IPS-15b (cell line): ENCODE measurements around the gene RAPGEF2.

ENCODE experiments used
- H3K27me3 ChIP-seq: one replicate; pipeline ENCODE4 v1.6.1; 2013; ENCODE audit warnings: low read length; ENCODE audit not compliant: control insufficient read depth, insufficient read depth
- H3K36me3 ChIP-seq: one replicate; pipeline ENCODE4 v1.6.1; 2013; ENCODE audit warnings: low read length; ENCODE audit not compliant: control insufficient read depth, insufficient read depth
- H3K4me1 ChIP-seq: one replicate; pipeline ENCODE4 v1.6.1; 2013; ENCODE audit warnings: mild to moderate bottlenecking, low read length; ENCODE audit not compliant: control insufficient read depth, insufficient read depth
- H3K4me3 ChIP-seq: one replicate; pipeline ENCODE4 v1.5.1; 2013; ENCODE audit warnings: low read depth, low read length
- H3K9ac ChIP-seq: one replicate; pipeline ENCODE4 v1.6.1; 2013; ENCODE audit warnings: low read depth, mild to moderate bottlenecking, low read length
- H3K9me3 ChIP-seq: one replicate; pipeline ENCODE4 v1.6.1; 2013; ENCODE audit warnings: mild to moderate bottlenecking, low read length; ENCODE audit not compliant: control insufficient read depth, insufficient read depth

Gene RAPGEF2

GRCh38 chr4:159264057-159264456, 161.2 kb downstream of the RAPGEF2 start:
- Histone ChIP-seq H3K27me3 (no peaks in the 10 kb centered on the region), H3K9me3 (no peaks in the 10 kb centered on the region), H3K4me1 (peaks cover 7% of the 10 kb centered on the region), H3K9ac (no peak overlapping the region), H3K36me3 (no peaks in the 10 kb centered on the region), H3K4me3 (no peak overlapping the region)

- Histone ChIP-seq H3K27me3 (no peaks in the 10 kb centered on the region), H3K36me3 (no peaks in the 10 kb centered on the region), H3K9ac (no peak overlapping the region), H3K9me3 (no peaks in the 10 kb centered on the region), H3K4me3 (no peak overlapping the region), H3K4me1 (peaks cover 7% of the 10 kb centered on the region)
Observed at GRCh38 chr4:159266981-159267868, 164.3 kb downstream of the RAPGEF2 start.

GRCh38 chr4:159267869-159268285, 165.0 kb downstream of the RAPGEF2 start:
- Histone ChIP-seq H3K4me1 (peaks cover 7% of the 10 kb centered on the region), H3K36me3 (no peaks in the 10 kb centered on the region), H3K27me3 (no peaks in the 10 kb centered on the region), H3K9me3 (no peaks in the 10 kb centered on the region), H3K4me3 (no peak overlapping the region), H3K9ac (no peak overlapping the region)

- Histone ChIP-seq H3K4me1 (peaks cover 7% of the 10 kb centered on the region), H3K27me3 (no peaks in the 10 kb centered on the region), H3K36me3 (no peaks in the 10 kb centered on the region), H3K9me3 (no peaks in the 10 kb centered on the region), H3K4me3 (no peak overlapping the region), H3K9ac (no peak overlapping the region)
Observed at GRCh38 chr4:159268607-159269006, 165.7 kb downstream of the RAPGEF2 start.

- H3K36me3 ChIP-seq = no peaks in the 10 kb centered on the region
- H3K4me3 ChIP-seq = no peak overlapping the region
- peaks cover 7% of the 10 kb centered on the region for H3K4me1 ChIP-seq
- H3K9me3 ChIP-seq = no peaks in the 10 kb centered on the region
- no peak overlapping the region for H3K9ac ChIP-seq
- H3K27me3 ChIP-seq = no peaks in the 10 kb centered on the region
Observed at GRCh38 chr4:159269116-159269515, 166.2 kb downstream of the RAPGEF2 start.

- no peaks in the 10 kb centered on the region for H3K36me3 ChIP-seq
- peaks cover 7% of the 10 kb centered on the region for H3K4me1 ChIP-seq
- H3K9ac ChIP-seq = no peak overlapping the region
- no peaks in the 10 kb centered on the region for H3K27me3 ChIP-seq
- H3K4me3 ChIP-seq = no peak overlapping the region
- H3K9me3 ChIP-seq = no peaks in the 10 kb centered on the region
Observed at GRCh38 chr4:159269956-159270355, 167.1 kb downstream of the RAPGEF2 start.

- Histone ChIP-seq H3K4me3 (no peak overlapping the region), H3K4me1 (peaks cover 4% of the 10 kb centered on the region), H3K27me3 (no peaks in the 10 kb centered on the region), H3K9ac (no peak overlapping the region), H3K36me3 (no peaks in the 10 kb centered on the region), H3K9me3 (no peaks in the 10 kb centered on the region)
Observed at GRCh38 chr4:159271856-159272255, 169.0 kb downstream of the RAPGEF2 start.

- no peak overlapping the region for H3K4me3 ChIP-seq
- no peaks in the 10 kb centered on the region for H3K27me3 ChIP-seq
- H3K9ac ChIP-seq = no peak overlapping the region
- H3K4me1 ChIP-seq = no peaks in the 10 kb centered on the region
- H3K36me3 ChIP-seq = no peaks in the 10 kb centered on the region
- H3K9me3 ChIP-seq = no peaks in the 10 kb centered on the region
Observed at GRCh38 chr4:159272273-159273140, 169.6 kb downstream of the RAPGEF2 start.

- Histone ChIP-seq H3K4me3 (no peak overlapping the region), H3K9ac (no peak overlapping the region), H3K27me3 (no peaks in the 10 kb centered on the region), H3K9me3 (no peaks in the 10 kb centered on the region), H3K36me3 (no peaks in the 10 kb centered on the region), H3K4me1 (no peaks in the 10 kb centered on the region)
Observed at GRCh38 chr4:159273141-159273438, 170.2 kb downstream of the RAPGEF2 start.

- H3K27me3 ChIP-seq = no peaks in the 10 kb centered on the region
- H3K9ac ChIP-seq = no peak overlapping the region
- H3K36me3 ChIP-seq = no peaks in the 10 kb centered on the region
- no peaks in the 10 kb centered on the region for H3K4me1 ChIP-seq
- no peaks in the 10 kb centered on the region for H3K9me3 ChIP-seq
- no peak overlapping the region for H3K4me3 ChIP-seq
Observed at GRCh38 chr4:159273841-159274240, 171.0 kb downstream of the RAPGEF2 start.

- Histone ChIP-seq H3K4me3 (no peak overlapping the region), H3K27me3 (no peaks in the 10 kb centered on the region), H3K9ac (no peak overlapping the region), H3K9me3 (no peaks in the 10 kb centered on the region), H3K4me1 (peaks cover 11% of the 10 kb centered on the region), H3K36me3 (no peaks in the 10 kb centered on the region)
Observed at GRCh38 chr4:159278399-159278798, 175.5 kb downstream of the RAPGEF2 start.

GRCh38 chr4:159279084-159279483, 176.2 kb downstream of the RAPGEF2 start:
- H3K36me3 ChIP-seq = no peaks in the 10 kb centered on the region
- H3K27me3 ChIP-seq = no peaks in the 10 kb centered on the region
- H3K4me1 ChIP-seq = peaks cover 17% of the 10 kb centered on the region
- H3K4me3 ChIP-seq = no peak overlapping the region
- no peaks in the 10 kb centered on the region for H3K9me3 ChIP-seq
- H3K9ac ChIP-seq = no peak overlapping the region
